K562 (cell line): ENCODE results near the gene IBA57. TPM values are rescaled to one million over a fixed set of nuclear protein-coding genes. Genes with fewer than 3 reads are reported as not detected.

Experiments
- HCFC1 ChIP-seq: IDR thresholded peaks from 2 replicates; pipeline ENCODE4 v1.6.1; 2012; ENCODE audit warnings: low read depth, low read length, improper control_type of control experiment
- HNRNPK ChIP-seq: fragments of 200-400 bp; formaldehyde crosslinking; IDR thresholded peaks from one replicate; pipeline ENCODE4 v1.6.1; 2018; ENCODE audit warnings: mild to moderate bottlenecking, low read depth, low read length; ENCODE audit not compliant: poor library complexity, severe bottlenecking
- NR2C2 ChIP-seq, 2 experiments: fragments of 200-800 bp in 1 of 2; sonication (Bioruptor generic) in 1 of 2; sonication (generic) in 1 of 2; formaldehyde crosslinking in 1 of 2; IDR thresholded peaks; 2 replicates each; pipeline versions ENCODE4 v1.6.1 to v1.8.0; 2016 to 2022; ENCODE audit warnings: mild to moderate bottlenecking in 1 of 2, missing compliant biosample characterization in 1 of 2, missing genetic modification characterization in 1 of 2, missing genetic modification reagents in 1 of 2
- NUFIP1 ChIP-seq: fragments of 450-650 bp; IDR thresholded peaks from 2 replicates; pipeline ENCODE4 v1.6.1; 2018; ENCODE audit not compliant: partially characterized antibody
- PHF8 ChIP-seq: fragments of 200-600 bp; sonication (generic); IDR thresholded peaks from 2 replicates; pipeline ENCODE4 v1.6.1; 2012; ENCODE audit warnings: mixed run types, mild to moderate bottlenecking, inconsistent platforms, low read length, moderate library complexity, borderline replicate concordance
- TCF7 ChIP-seq: sonication (generic); IDR thresholded peaks from 2 replicates; pipeline ENCODE4 v1.6.1; 2016; ENCODE audit warnings: antibody characterized with exemption, borderline replicate concordance
- ZBTB12 ChIP-seq: fragments of 250-450 bp; sonication (Bioruptor Pico); IDR thresholded peaks from 2 replicates; pipeline ENCODE4 v1.4.0; 2020
- ZNF696 ChIP-seq: fragments of 250-450 bp; sonication (Bioruptor Pico); conservative IDR thresholded peaks from 2 replicates; pipeline ENCODE4 v1.4.0; 2020; ENCODE audit warnings: mild to moderate bottlenecking, moderate library complexity
- ZNF830 ChIP-seq: fragments of 250-450 bp; sonication (Bioruptor Pico); IDR thresholded peaks from 2 replicates; pipeline ENCODE4 v1.5.0; 2021; ENCODE audit warnings: mild to moderate bottlenecking
- polyA plus RNA-seq, 8 experiments: library from polyadenylated mRNA; depleted of rRNA in 4 of 8; stranded (reverse) in 5 of 8; unstranded in 3 of 8; fragments of >200 nt; fragmentation: Nextera tagmentation in 2 of 8; fragmentation: Illumina TruSeq in 1 of 8; extraction: Ambion mirVana in 2 of 8; extraction: Trizol in 1 of 8; gene quantifications; 2 replicates each; pipeline versions ENCODE4 v1.2.1 to v1.2.3, GENCODE V29; 2011 to 2014; ENCODE audit warnings: inconsistent platforms in 1 of 8, missing spikeins in 1 of 8
- total RNA-seq, 7 experiments: library from RNA; depleted of rRNA in 6 of 7; stranded (reverse); fragments of >200 nt in 6 of 7; fragmentation: Illumina TruSeq in 2 of 7; extraction: Trizol in 2 of 7; gene quantifications; 2 replicates each; pipeline versions ENCODE4 v1.2.1 to v1.2.3, GENCODE V29; 2011 to 2021; ENCODE audit warnings: low replicate concordance in 1 of 7
- TF ChIP-seq, protein P1 (sequence below), 2 experiments: fragments of 450-650 bp; formaldehyde crosslinking in 1 of 2; IDR thresholded peaks; 2 replicates each; pipeline versions ENCODE4 v1.4.0 to v1.6.1; 2014 to 2020; ENCODE audit warnings: mild to moderate bottlenecking in 2 of 2, borderline replicate concordance in 1 of 2, low read depth in 1 of 2
- TF ChIP-seq, protein P2 (sequence below): fragments of 450-650 bp; IDR thresholded peaks from 2 replicates; pipeline ENCODE4 v1.6.1; 2016; ENCODE audit warnings: borderline replicate concordance
- TF ChIP-seq, protein P3 (sequence below): IDR thresholded peaks from 2 replicates; pipeline ENCODE4 v1.6.1; 2014; ENCODE audit warnings: antibody characterized with exemption

Gene IBA57
- total and polyA plus RNA-seq, 9 of the 15 experiments (the other 6 are each of a cell fraction or from before 2014, with no cell fraction given): 0.77 to 15.5 (median 2.7) TPM

DNA sequence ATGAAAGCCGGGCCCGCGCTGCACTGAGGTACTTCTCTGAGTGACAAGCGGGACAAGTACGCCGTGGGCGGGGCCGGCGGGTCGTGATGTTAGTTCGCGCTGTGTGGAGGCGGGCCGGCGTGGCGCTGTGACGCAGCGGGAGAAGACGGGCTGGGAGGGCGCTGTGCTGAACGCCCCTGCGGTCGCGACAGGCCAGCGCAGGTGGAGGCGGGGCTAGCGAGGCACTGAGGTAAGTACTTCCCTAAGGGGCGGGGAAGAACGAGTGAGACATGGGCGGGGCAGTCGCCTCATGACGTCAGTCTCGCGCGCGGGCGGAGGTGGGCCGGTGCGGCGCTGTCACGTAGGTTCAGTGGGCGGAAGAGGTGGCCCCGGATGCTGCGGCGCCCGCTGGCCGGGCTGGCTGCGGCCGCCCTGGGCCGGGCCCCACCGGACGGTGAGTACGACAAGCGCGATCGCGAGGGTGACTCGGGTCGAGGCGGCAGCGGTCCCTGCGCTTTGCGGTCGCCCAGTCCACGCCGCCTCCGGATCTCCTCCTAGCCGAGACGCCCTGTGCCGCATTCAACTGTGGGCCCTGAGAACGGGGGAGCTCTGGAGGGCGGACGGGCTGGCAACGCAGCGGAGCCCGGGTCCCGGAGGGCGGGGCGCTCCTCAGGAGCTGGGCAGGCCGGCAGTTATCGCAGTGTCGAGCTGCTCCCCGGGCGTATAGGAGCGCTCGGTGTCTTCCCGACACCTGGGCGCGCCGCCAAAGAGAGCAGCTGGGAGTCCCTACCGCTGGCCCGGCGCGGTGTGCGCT, 25.5 kb upstream of the IBA57 start, which contains the start of gene GUK1 (continued):
- TF ChIP-seq, protein P1, sequence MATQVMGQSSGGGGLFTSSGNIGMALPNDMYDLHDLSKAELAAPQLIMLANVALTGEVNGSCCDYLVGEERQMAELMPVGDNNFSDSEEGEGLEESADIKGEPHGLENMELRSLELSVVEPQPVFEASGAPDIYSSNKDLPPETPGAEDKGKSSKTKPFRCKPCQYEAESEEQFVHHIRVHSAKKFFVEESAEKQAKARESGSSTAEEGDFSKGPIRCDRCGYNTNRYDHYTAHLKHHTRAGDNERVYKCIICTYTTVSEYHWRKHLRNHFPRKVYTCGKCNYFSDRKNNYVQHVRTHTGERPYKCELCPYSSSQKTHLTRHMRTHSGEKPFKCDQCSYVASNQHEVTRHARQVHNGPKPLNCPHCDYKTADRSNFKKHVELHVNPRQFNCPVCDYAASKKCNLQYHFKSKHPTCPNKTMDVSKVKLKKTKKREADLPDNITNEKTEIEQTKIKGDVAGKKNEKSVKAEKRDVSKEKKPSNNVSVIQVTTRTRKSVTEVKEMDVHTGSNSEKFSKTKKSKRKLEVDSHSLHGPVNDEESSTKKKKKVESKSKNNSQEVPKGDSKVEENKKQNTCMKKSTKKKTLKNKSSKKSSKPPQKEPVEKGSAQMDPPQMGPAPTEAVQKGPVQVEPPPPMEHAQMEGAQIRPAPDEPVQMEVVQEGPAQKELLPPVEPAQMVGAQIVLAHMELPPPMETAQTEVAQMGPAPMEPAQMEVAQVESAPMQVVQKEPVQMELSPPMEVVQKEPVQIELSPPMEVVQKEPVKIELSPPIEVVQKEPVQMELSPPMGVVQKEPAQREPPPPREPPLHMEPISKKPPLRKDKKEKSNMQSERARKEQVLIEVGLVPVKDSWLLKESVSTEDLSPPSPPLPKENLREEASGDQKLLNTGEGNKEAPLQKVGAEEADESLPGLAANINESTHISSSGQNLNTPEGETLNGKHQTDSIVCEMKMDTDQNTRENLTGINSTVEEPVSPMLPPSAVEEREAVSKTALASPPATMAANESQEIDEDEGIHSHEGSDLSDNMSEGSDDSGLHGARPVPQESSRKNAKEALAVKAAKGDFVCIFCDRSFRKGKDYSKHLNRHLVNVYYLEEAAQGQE (IDR thresholded peaks at IDR 0.05; ENCODE audit: borderline replicate concordance): peak; percentile 99
- TF ChIP-seq, protein P1 (CRISPR knock-in tag; IDR thresholded peaks at IDR 0.05; ENCODE audit: low read depth): 0 out of 2 replicates have a peak, but pooled peaks have one; percentile 16
- peak; percentile 86 for TF ChIP-seq PHF8
- TF ChIP-seq TCF7: no peak
- TF ChIP-seq NR2C2 (CRISPR knock-in tag; IDR thresholded peaks at IDR 0.05): 0 out of 2 replicates have a peak, but pooled peaks have one; percentile 71
- peak; percentile 82; the same call in 1 of the 2 replicates for TF ChIP-seq NR2C2 (tag; IDR thresholded peaks at IDR 0.05)
- peak; percentile 67; the same call in 1 of the 2 replicates for TF ChIP-seq ZNF830 (CRISPR knock-in tag)
- peak; percentile 48 for TF ChIP-seq HNRNPK
- no peak for TF ChIP-seq ZNF696 (CRISPR knock-in tag)
- TF ChIP-seq, protein P2, sequence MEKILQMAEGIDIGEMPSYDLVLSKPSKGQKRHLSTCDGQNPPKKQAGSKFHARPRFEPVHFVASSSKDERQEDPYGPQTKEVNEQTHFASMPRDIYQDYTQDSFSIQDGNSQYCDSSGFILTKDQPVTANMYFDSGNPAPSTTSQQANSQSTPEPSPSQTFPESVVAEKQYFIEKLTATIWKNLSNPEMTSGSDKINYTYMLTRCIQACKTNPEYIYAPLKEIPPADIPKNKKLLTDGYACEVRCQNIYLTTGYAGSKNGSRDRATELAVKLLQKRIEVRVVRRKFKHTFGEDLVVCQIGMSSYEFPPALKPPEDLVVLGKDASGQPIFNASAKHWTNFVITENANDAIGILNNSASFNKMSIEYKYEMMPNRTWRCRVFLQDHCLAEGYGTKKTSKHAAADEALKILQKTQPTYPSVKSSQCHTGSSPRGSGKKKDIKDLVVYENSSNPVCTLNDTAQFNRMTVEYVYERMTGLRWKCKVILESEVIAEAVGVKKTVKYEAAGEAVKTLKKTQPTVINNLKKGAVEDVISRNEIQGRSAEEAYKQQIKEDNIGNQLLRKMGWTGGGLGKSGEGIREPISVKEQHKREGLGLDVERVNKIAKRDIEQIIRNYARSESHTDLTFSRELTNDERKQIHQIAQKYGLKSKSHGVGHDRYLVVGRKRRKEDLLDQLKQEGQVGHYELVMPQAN: peak; percentile 80
- TF ChIP-seq, protein P3, sequence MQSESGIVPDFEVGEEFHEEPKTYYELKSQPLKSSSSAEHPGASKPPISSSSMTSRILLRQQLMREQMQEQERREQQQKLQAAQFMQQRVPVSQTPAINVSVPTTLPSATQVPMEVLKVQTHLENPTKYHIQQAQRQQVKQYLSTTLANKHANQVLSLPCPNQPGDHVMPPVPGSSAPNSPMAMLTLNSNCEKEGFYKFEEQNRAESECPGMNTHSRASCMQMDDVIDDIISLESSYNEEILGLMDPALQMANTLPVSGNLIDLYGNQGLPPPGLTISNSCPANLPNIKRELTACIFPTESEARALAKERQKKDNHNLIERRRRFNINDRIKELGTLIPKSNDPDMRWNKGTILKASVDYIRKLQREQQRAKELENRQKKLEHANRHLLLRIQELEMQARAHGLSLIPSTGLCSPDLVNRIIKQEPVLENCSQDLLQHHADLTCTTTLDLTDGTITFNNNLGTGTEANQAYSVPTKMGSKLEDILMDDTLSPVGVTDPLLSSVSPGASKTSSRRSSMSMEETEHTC: peak; percentile 49; the same call in 1 of the 2 replicates
- TF ChIP-seq NUFIP1: peak; percentile 77
- peak; percentile 96 for TF ChIP-seq ZBTB12 (CRISPR knock-in tag)
- TF ChIP-seq HCFC1: peak; percentile 79
